Peyer's patch (tissue), 4 donors: ENCODE results near the gene KLHL5. TPM values are rescaled to one million over a fixed set of nuclear protein-coding genes. Genes with fewer than 3 reads are reported as not detected.

ENCODE experiments used
- DNase-seq, 3 donors: peaks; one replicate each; pipeline ENCODE4 v3.0.0-alpha.2; 2017 to 2019
- H3K27ac ChIP-seq, 4 donors: fragments of 200-600 bp; sonication (generic); one replicate each; pipeline ENCODE4 v1.5.1; 2016 to 2019
- H3K27me3 ChIP-seq, 2 donors: fragments of 200-600 bp; sonication (generic); one replicate each; pipeline ENCODE4 v1.5.1; 2019
- H3K36me3 ChIP-seq, 3 donors: fragments of 200-600 bp; sonication (generic); one replicate each; pipeline ENCODE4 v1.5.1; 2016 to 2019
- H3K4me1 ChIP-seq, 4 donors: fragments of 200-600 bp; sonication (generic); one replicate each; pipeline ENCODE4 v1.5.1; 2016 to 2019
- H3K4me3 ChIP-seq, 4 donors: fragments of 200-600 bp; sonication (generic); 1 replicate in 3 of 4; 2 replicates in 1 of 4; pipeline ENCODE4 v1.5.1; 2016 to 2019; ENCODE audit warnings: mild to moderate bottlenecking in 1 of 4
- H3K9me3 ChIP-seq, 4 donors: fragments of 200-600 bp; sonication (generic); one replicate each; pipeline ENCODE4 v1.5.1; 2016 to 2019; ENCODE audit warnings: mild to moderate bottlenecking in 1 of 4
- POLR2A ChIP-seq, 2 donors: fragments of 450-650 bp; IDR thresholded peaks; one replicate each; pipeline ENCODE4 v1.5.1; 2017; ENCODE audit warnings: antibody characterized with exemption in 2 of 2, mild to moderate bottlenecking in 2 of 2, moderate library complexity in 2 of 2
- total RNA-seq, 4 donors: library from RNA; depleted of rRNA; stranded (reverse); fragments of >200 nt; gene quantifications; one replicate each; pipeline ENCODE4 v1.1.0, GENCODE V29; 2016
- TF ChIP-seq, protein P1 (sequence below), 6 experiments: fragments of 450-650 bp in 4 of 6; fragments of 200-600 bp in 2 of 6; sonication (generic) in 1 of 6; IDR thresholded peaks; one replicate each; pipeline ENCODE4 v1.5.1; 2017 to 2019; ENCODE audit warnings: antibody characterized with exemption in 6 of 6, mild to moderate bottlenecking in 3 of 6, moderate library complexity in 1 of 6

KLHL5 gene
- total RNA-seq, 4 donors from 2014 or later: 7.2 to 41.3 (median 12.1) TPM

- peaks cover 0 to 5% (median 0%) of the 10 kb centered on the region in 4 donors for H3K4me1 ChIP-seq
- TF ChIP-seq POLR2A (IDR thresholded peaks at IDR 0.05): no peak
- TF ChIP-seq, protein P1, sequence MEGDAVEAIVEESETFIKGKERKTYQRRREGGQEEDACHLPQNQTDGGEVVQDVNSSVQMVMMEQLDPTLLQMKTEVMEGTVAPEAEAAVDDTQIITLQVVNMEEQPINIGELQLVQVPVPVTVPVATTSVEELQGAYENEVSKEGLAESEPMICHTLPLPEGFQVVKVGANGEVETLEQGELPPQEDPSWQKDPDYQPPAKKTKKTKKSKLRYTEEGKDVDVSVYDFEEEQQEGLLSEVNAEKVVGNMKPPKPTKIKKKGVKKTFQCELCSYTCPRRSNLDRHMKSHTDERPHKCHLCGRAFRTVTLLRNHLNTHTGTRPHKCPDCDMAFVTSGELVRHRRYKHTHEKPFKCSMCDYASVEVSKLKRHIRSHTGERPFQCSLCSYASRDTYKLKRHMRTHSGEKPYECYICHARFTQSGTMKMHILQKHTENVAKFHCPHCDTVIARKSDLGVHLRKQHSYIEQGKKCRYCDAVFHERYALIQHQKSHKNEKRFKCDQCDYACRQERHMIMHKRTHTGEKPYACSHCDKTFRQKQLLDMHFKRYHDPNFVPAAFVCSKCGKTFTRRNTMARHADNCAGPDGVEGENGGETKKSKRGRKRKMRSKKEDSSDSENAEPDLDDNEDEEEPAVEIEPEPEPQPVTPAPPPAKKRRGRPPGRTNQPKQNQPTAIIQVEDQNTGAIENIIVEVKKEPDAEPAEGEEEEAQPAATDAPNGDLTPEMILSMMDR (IDR thresholded peaks at IDR 0.05): no peak
- H3K9me3 ChIP-seq: no peaks in the 10 kb centered on the region
- H3K27ac ChIP-seq: peak overlapping the region; percentile 94 to 99 (median 96)
- DNase-seq: peak in 2 of 3 donors; percentile 43 to 77
- no peaks in the 10 kb centered on the region for H3K27me3 ChIP-seq
- H3K36me3 ChIP-seq: no peaks in the 10 kb centered on the region
- peak overlapping the region; percentile 92 to 94 (median 94) for H3K4me3 ChIP-seq
These were observed 16.8 kb upstream of the KLHL5 start for GRCh38 chr4:39044956-39045826.

GRCh38 chr4:39045827-39046221, 16.2 kb upstream of the KLHL5 start:
- H3K27me3 ChIP-seq: no peaks in the 10 kb centered on the region
- H3K4me3 ChIP-seq: peak overlapping the region; percentile 92 to 94 (median 94)
- no peak for DNase-seq
- peaks cover 0 to 5% (median 0%) of the 10 kb centered on the region in 4 donors for H3K4me1 ChIP-seq
- no peaks in the 10 kb centered on the region for H3K36me3 ChIP-seq
- peak overlapping the region; percentile 94 to 99 (median 96) for H3K27ac ChIP-seq
- no peaks in the 10 kb centered on the region for H3K9me3 ChIP-seq
- TF ChIP-seq, protein P1 (IDR thresholded peaks at IDR 0.05): no peak

GRCh38 chr4:39046249-39046648, 15.8 kb upstream of the KLHL5 start:
- DNase-seq: no peak
- H3K9me3 ChIP-seq: no peaks in the 10 kb centered on the region
- H3K27ac ChIP-seq: peak overlapping the region in 2 of 4 donors; percentile 96 to 99
- H3K36me3 ChIP-seq: no peaks in the 10 kb centered on the region
- no peak for TF ChIP-seq POLR2A (IDR thresholded peaks at IDR 0.05)
- TF ChIP-seq, protein P1 (IDR thresholded peaks at IDR 0.05): no peak
- peaks cover 0 to 5% (median 0%) of the 10 kb centered on the region in 4 donors for H3K4me1 ChIP-seq
- H3K27me3 ChIP-seq: no peaks in the 10 kb centered on the region
- H3K4me3 ChIP-seq: peak overlapping the region in 3 of 4 donors; percentile 94

DNA sequence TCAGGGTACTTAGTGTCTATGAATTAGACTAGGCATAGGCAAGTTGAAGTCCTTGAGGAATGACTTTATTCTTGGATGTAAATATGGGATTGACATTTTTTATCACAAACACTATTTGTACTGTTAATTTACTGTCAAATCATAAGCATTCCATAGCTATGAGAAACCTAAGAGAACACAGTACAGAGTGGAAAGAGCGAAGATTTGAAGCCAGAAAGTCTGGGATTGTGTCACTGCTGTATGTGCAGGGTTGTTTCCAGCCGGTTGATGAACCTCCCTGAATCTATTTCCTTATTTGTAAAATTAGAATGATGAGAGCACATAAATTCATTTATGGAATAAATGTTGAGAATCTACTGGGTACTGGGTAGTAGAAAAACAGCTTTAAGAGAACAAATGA, 14.4 kb upstream of the KLHL5 start:
- TF ChIP-seq, protein P1 (IDR thresholded peaks at IDR 0.05): no peak
- no peak for TF ChIP-seq POLR2A (IDR thresholded peaks at IDR 0.05)
- Histone ChIP-seq H3K4me3 (no peak overlapping the region), H3K27me3 (no peaks in the 10 kb centered on the region), H3K36me3 (no peaks in the 10 kb centered on the region), H3K9me3 (no peaks in the 10 kb centered on the region), H3K4me1 (peaks cover 0 to 5% (median 0%) of the 10 kb centered on the region in 4 donors), H3K27ac (peak overlapping the region in 1 of 4 donors; percentile 27)
- no peak for DNase-seq

- Histone ChIP-seq H3K36me3 (no peaks in the 10 kb centered on the region), H3K4me3 (no peak overlapping the region), H3K27ac (peak overlapping the region in 2 of 4 donors; percentile 17 to 27), H3K9me3 (no peaks in the 10 kb centered on the region), H3K4me1 (peaks cover 0 to 5% (median 0%) of the 10 kb centered on the region in 4 donors), H3K27me3 (no peaks in the 10 kb centered on the region)
- no peak for DNase-seq
- TF ChIP-seq, protein P1 (IDR thresholded peaks at IDR 0.05): no peak
- TF ChIP-seq POLR2A (IDR thresholded peaks at IDR 0.05): no peak
These were observed 13.7 kb upstream of the KLHL5 start for GRCh38 chr4:39048311-39048710.
